SK-N-SH (cell line): Measurements from ENCODE around the gene ATP2A1. TPM values are rescaled to one million over a fixed set of nuclear protein-coding genes. Genes with fewer than 3 reads are reported as not detected.

ENCODE experiments used
- CTCF ChIA-PET: fragments of 300-600, 350-600 bp; formaldehyde crosslinking; extraction: SDS; loops from one replicate; lab custom pipeline; 2021; lab: Yijun Ruan, JAX
- POLR2A ChIA-PET: fragments of 350-600 bp; sonication (Branson Sonifier 250); formaldehyde crosslinking; extraction: SDS; loops from one replicate; lab custom pipeline; 2020; ENCODE audit warnings: antibody characterized with exemption, inconsistent platforms; lab: Yijun Ruan, JAX
- DNase-seq: peaks from one replicate; pipeline ENCODE4 v3.0.0; 2012
- H2AFZ ChIP-seq: fragments of 200-600 bp; sonication (generic); 2 replicates; pipeline ENCODE4 v1.8.1; 2016; ENCODE audit warnings: antibody characterized with exemption, mild to moderate bottlenecking, low read depth
- H3F3A ChIP-seq: fragments of 200-600 bp; sonication (generic); replicated peaks from 2 replicates; pipeline ENCODE3; 2016; ENCODE audit warnings: antibody characterized with exemption, mild to moderate bottlenecking; ENCODE audit not compliant: insufficient read depth
- H3K27ac ChIP-seq, 2 experiments: fragments of 200-500 bp in 1 of 2; fragments of 200-600 bp in 1 of 2; sonication (Bioruptor generic) in 1 of 2; sonication (generic), shearing (Covaris generic) in 1 of 2; 2 replicates each; pipeline versions ENCODE4 v1.5.1 to v1.6.1; 2014 to 2016; ENCODE audit warnings: low read depth in 2 of 2, inconsistent platforms in 1 of 2, low read length in 1 of 2, mild to moderate bottlenecking in 1 of 2, mixed read lengths in 1 of 2
- H3K27me3 ChIP-seq: fragments of 200-600 bp; sonication (generic), shearing (Covaris generic); 2 replicates; pipeline ENCODE4 v1.6.1; 2016; ENCODE audit warnings: mixed run types; ENCODE audit not compliant: insufficient read depth
- H3K36me3 ChIP-seq, 2 experiments: fragments of 200-500 bp in 1 of 2; fragments of 200-600 bp in 1 of 2; sonication (Bioruptor generic) in 1 of 2; sonication (generic) in 1 of 2; replicated peaks in 1 of 2; 2 replicates each; pipeline versions ENCODE3 to v1.5.1; 2014 to 2016; ENCODE audit warnings: low read length in 1 of 2, mild to moderate bottlenecking in 1 of 2; ENCODE audit not compliant: insufficient read depth in 2 of 2, control insufficient read depth in 1 of 2
- H3K4me1 ChIP-seq, 2 experiments: fragments of 200-500 bp in 1 of 2; fragments of 200-600 bp in 1 of 2; sonication (Bioruptor generic) in 1 of 2; sonication (generic), shearing (Covaris generic) in 1 of 2; 2 replicates each; pipeline versions ENCODE4 v1.5.1 to v1.6.1; 2014 to 2016; ENCODE audit warnings: low read depth in 1 of 2, low read length in 1 of 2, mixed run types in 1 of 2; ENCODE audit not compliant: insufficient read depth in 2 of 2, control insufficient read depth in 1 of 2
- H3K4me2 ChIP-seq: fragments of 200-600 bp; sonication (generic), shearing (Covaris generic); 2 replicates; pipeline ENCODE4 v1.6.1; 2017; ENCODE audit warnings: mixed run types
- H3K4me3 ChIP-seq, 2 experiments: fragments of 200-500 bp in 1 of 2; fragments of 200-600 bp in 1 of 2; sonication (Bioruptor generic) in 1 of 2; sonication (generic), shearing (Covaris generic) in 1 of 2; 2 replicates each; pipeline versions ENCODE4 v1.5.1 to v1.8.1; 2014 to 2016; ENCODE audit warnings: low read depth in 2 of 2, inconsistent platforms in 1 of 2, low read length in 1 of 2, mild to moderate bottlenecking in 1 of 2, mixed read lengths in 1 of 2, moderate library complexity in 1 of 2
- H3K79me2 ChIP-seq: fragments of 200-600 bp; sonication (generic); 2 replicates; pipeline ENCODE4 v1.8.1; 2017; ENCODE audit warnings: mild to moderate bottlenecking; ENCODE audit not compliant: insufficient read depth
- H3K9ac ChIP-seq: fragments of 200-600 bp; sonication (generic); 2 replicates; pipeline ENCODE4 v1.6.1; 2017; ENCODE audit warnings: mixed run types
- H3K9me2 ChIP-seq: fragments of 200-600 bp; sonication (generic); 2 replicates; pipeline ENCODE4 v1.6.1; 2017; ENCODE audit warnings: mixed run types
- H3K9me3 ChIP-seq: fragments of 200-600 bp; sonication (generic); 2 replicates; pipeline ENCODE4 v1.6.1; 2017; ENCODE audit warnings: mixed run types, mild to moderate bottlenecking, moderate library complexity
- H4K20me1 ChIP-seq: fragments of 200-600 bp; sonication (generic); 2 replicates; pipeline ENCODE4 v1.6.1; 2017; ENCODE audit warnings: mild to moderate bottlenecking, mixed run types; ENCODE audit not compliant: insufficient read depth
- CTCF ChIP-seq: fragments of 200-600 bp; sonication (generic); IDR thresholded peaks from 2 replicates; pipeline ENCODE4 v1.6.1; 2017; ENCODE audit warnings: antibody characterized with exemption, mild to moderate bottlenecking, moderate library complexity
- ELF1 ChIP-seq: IDR thresholded peaks from 2 replicates; pipeline ENCODE4 v1.4.0; 2012
- EP300 ChIP-seq, 2 experiments: IDR thresholded peaks; 2 replicates each; pipeline versions ENCODE4 v1.4.0 to v1.6.1; 2012; ENCODE audit warnings: borderline replicate concordance in 1 of 2, low read depth in 1 of 2, low read length in 1 of 2
- EZH2phosphoT487 ChIP-seq: fragments of 200-600 bp; sonication (generic); IDR thresholded peaks from 2 replicates; pipeline ENCODE4 v1.6.1; 2017; ENCODE audit warnings: low read depth, mixed run types, mild to moderate bottlenecking, antibody characterized with exemption, moderate library complexity, borderline replicate concordance
- FOSL2 ChIP-seq: IDR thresholded peaks from 2 replicates; pipeline ENCODE4 v1.4.0; 2012; ENCODE audit warnings: low read depth, mild to moderate bottlenecking, moderate library complexity, borderline replicate concordance
- GABPA ChIP-seq: IDR thresholded peaks from 2 replicates; pipeline ENCODE4 v1.4.0; 2012; ENCODE audit warnings: low read depth, mild to moderate bottlenecking
- IRF3 ChIP-seq: fragments of 150-350 bp; IDR thresholded peaks from 2 replicates; pipeline ENCODE4 v1.6.1; 2016; ENCODE audit warnings: mild to moderate bottlenecking, low read depth, low read length
- JUND ChIP-seq: IDR thresholded peaks from 2 replicates; pipeline ENCODE4 v1.4.0; 2012
- MXI1 ChIP-seq: IDR thresholded peaks from 2 replicates; pipeline ENCODE4 v1.6.1; 2012; ENCODE audit warnings: mild to moderate bottlenecking, low read depth, low read length, improper control_type of control experiment
- POLR2AphosphoS5 ChIP-seq: IDR thresholded peaks from 2 replicates; pipeline ENCODE4 v1.6.1; 2012; ENCODE audit warnings: low read depth, low read length
- RXRA ChIP-seq: IDR thresholded peaks from 2 replicates; pipeline ENCODE4 v1.4.0; 2012; ENCODE audit warnings: low read depth, mild to moderate bottlenecking, borderline replicate concordance
- SMC3 ChIP-seq: IDR thresholded peaks from 2 replicates; pipeline ENCODE4 v1.6.1; 2012; ENCODE audit warnings: low read depth, low read length, improper control_type of control experiment
- TAF1 ChIP-seq: IDR thresholded peaks from 2 replicates; pipeline ENCODE4 v1.6.1; 2012; ENCODE audit warnings: low read depth, mild to moderate bottlenecking, low read length, moderate library complexity, borderline replicate concordance
- TCF12 ChIP-seq: IDR thresholded peaks from 2 replicates; pipeline ENCODE4 v1.4.0; 2012
- TEAD4 ChIP-seq: IDR thresholded peaks from 2 replicates; pipeline ENCODE4 v1.4.0; 2012; ENCODE audit warnings: mild to moderate bottlenecking, borderline replicate concordance; ENCODE audit not compliant: insufficient read depth
- USF1 ChIP-seq: IDR thresholded peaks from 2 replicates; pipeline ENCODE4 v1.4.0; 2012; ENCODE audit warnings: low read depth, borderline replicate concordance
- ZBTB33 ChIP-seq: IDR thresholded peaks from 2 replicates; pipeline ENCODE4 v1.4.0; 2012; ENCODE audit warnings: low read depth, borderline replicate concordance
- WGBS: methylation state at CpG from one replicate; pipeline ENCODE4 v1.1.6; 2017; ENCODE audit warnings: low lambda C conversion rate; 5-methylcytosine and 5-hydroxymethylcytosine counted together
- polyA plus RNA-seq, 3 experiments: library from polyadenylated mRNA; depleted of rRNA; stranded (reverse); fragments of >200 nt; gene quantifications; 2 replicates each; pipeline ENCODE4 v1.2.3, GENCODE V29; 2012

The ATP2A1 gene
- polyA plus RNA-seq, 1 of the 3 experiments (the other 2 are of a cell fraction), result 3.0 TPM

GRCh38 chr16:28927815-28928214 lies 49.5 kb downstream of the ATP2A1 start:
- H3K27ac ChIP-seq, result no peak overlapping the region
- no peak overlapping the region for H3K4me2 ChIP-seq
- H3K9ac ChIP-seq, result no peak overlapping the region
- DNase-seq, result no peak
- no peaks in the 10 kb centered on the region for H3K9me2 ChIP-seq
- 0 out of 2 replicates have a peak, but pooled peaks cover 6% of the 10 kb centered on the region for H4K20me1 ChIP-seq
- WGBS, result 100% methylated on average over 1 of the region's 1 CpG
- H3K36me3 ChIP-seq, result peaks cover 0 to 7% of the 10 kb centered on the region in 2 experiments
- H3K79me2 ChIP-seq, result 0 out of 2 replicates have a peak, but pooled peaks cover under 1% of the 10 kb centered on the region
- TF ChIP-seq EZH2phosphoT487 (no peak), POLR2AphosphoS5 (no peak), RXRA (no peak), SMC3 (no peak), ZBTB33 (no peak), TEAD4 (no peak), ELF1 (no peak), TAF1 (no peak), EP300 (IDR thresholded peaks at IDR 0.05; ENCODE audit: borderline replicate concordance in 1 of 2, low read depth in 1 of 2, low read length in 1 of 2) (no peak), GABPA (no peak), CTCF (no peak), IRF3 (no peak), USF1 (no peak), JUND (no peak), MXI1 (no peak), TCF12 (no peak), FOSL2 (no peak)
- TF ChIP-seq, all 33 proteins: peak for 0
- Histone ChIP-seq H3K4me3 (no peak overlapping the region), H3K9me3 (no peaks in the 10 kb centered on the region), H2AFZ (no peak overlapping the region), H3K27me3 (no peaks in the 10 kb centered on the region), H3F3A (peaks cover 10% of the 10 kb centered on the region), H3K4me1 (peaks cover 0 to 5% of the 10 kb centered on the region in 2 experiments; a peak in 1 of 4 replicates)
- ChIA-PET POLR2A (interaction anchor here (0.6 kb wide), 1 partner anchor 1422 kb away, joined by 3 read pairs; no protein-coding TSS in a partner anchor), CTCF (interaction anchor here (2.0 kb wide), 1 partner anchor 17 kb away, joined by 10 read pairs; no protein-coding TSS in a partner anchor)
